ENCODE data around the gene WDR41. TPM values are rescaled to one million over a fixed set of nuclear protein-coding genes. Genes with fewer than 3 reads are reported as not detected.
A peak's percentile ranks its signal among the peaks of the same experiment; 100 is the strongest.

The WDR41 gene
- total RNA-seq, 1 experiment from 2014 or later, result 43.6 TPM

- H4K8ac ChIP-seq (replicated peaks; ENCODE audit: insufficient read length, low read depth, low read length), result no peak overlapping the region
Observed at GRCh38 chr5:77424921-77425320, 67.2 kb downstream of the WDR41 start.

More at GRCh38 chr5:77424921-77425320, 67.2 kb downstream of the WDR41 start:
- no peaks in the 10 kb centered on the region for H3K36me3 Mint-ChIP-seq (ENCODE audit: insufficient read depth in 1 of 3, low read depth in 3 of 3)
- no peaks in the 10 kb centered on the region for H3K79me2 ChIP-seq (ENCODE audit: insufficient read depth, low read length)
- no peaks in the 10 kb centered on the region; a peak in 1 of 5 replicates for H3K9me3 Mint-ChIP-seq
- H3K27ac ChIP-seq (ENCODE audit: insufficient read length, low read depth, low read length), result no peak overlapping the region
- H2BK120ac ChIP-seq (ENCODE audit: low read depth, low read length, poor library complexity, severe bottlenecking), result no peak overlapping the region
- WGBS (ENCODE audit: extremely low coverage, insufficient read length, low lambda C conversion rate), result no CpG with 5 or more reads among the region's 2 CpGs
- H3K27ac Mint-ChIP-seq, result peak overlapping the region in 1 of 3 experiments; percentile 72; a peak in 1 of 7 replicates
- H3K4me3 Mint-ChIP-seq, result no peak overlapping the region
- no peaks in the 10 kb centered on the region for H3K79me1 ChIP-seq (ENCODE audit: insufficient read depth, low read depth, low read length, poor library complexity, severe bottlenecking)
- H3K14ac ChIP-seq (ENCODE audit: insufficient read depth, low read length), result no peak overlapping the region
- DNase-seq, result no peak
- H2BK12ac ChIP-seq (ENCODE audit: insufficient read length, low read depth, low read length), result no peak overlapping the region
- H4K20me1 ChIP-seq (ENCODE audit: control insufficient read depth, insufficient read depth, insufficient read length), result no peaks in the 10 kb centered on the region
- H4K5ac ChIP-seq (ENCODE audit: insufficient read length, low read depth, low read length), result no peak overlapping the region
- H3K23ac ChIP-seq (ENCODE audit: insufficient read length, low read depth, low read length), result no peak overlapping the region
- no peaks in the 10 kb centered on the region for H3K27me3 Mint-ChIP-seq (ENCODE audit: low read depth)
- H3K27me3 ChIP-seq (ENCODE audit: insufficient read depth, low read length), result no peaks in the 10 kb centered on the region
- H2AFZ ChIP-seq (ENCODE audit: low read length), result no peak overlapping the region
- H2AK5ac ChIP-seq (ENCODE audit: insufficient read length, low read length), result no peak overlapping the region
- no peak overlapping the region for H2BK5ac ChIP-seq (ENCODE audit: insufficient read length, low read length)
- H2BK20ac ChIP-seq (ENCODE audit: low read depth, low read length, poor library complexity, severe bottlenecking), result no peak overlapping the region
- H2BK15ac ChIP-seq (ENCODE audit: low read depth, low read length), result no peak overlapping the region
- H3K23me2 ChIP-seq (ENCODE audit: insufficient read length, low read depth, low read length, poor library complexity, severe bottlenecking), result no peaks in the 10 kb centered on the region
- H3K4me1 Mint-ChIP-seq, result peaks cover 0 to 4% of the 10 kb centered on the region in 2 experiments; a peak in 1 of 4 replicates
- H4K91ac ChIP-seq (ENCODE audit: insufficient read length, low read depth, low read length), result no peak overlapping the region
- H3K4ac ChIP-seq (ENCODE audit: low read depth, low read length), result no peak overlapping the region
- H3T11ph ChIP-seq (ENCODE audit: low read length), result no peak overlapping the region
- TF ChIP-seq CTCF (conservative IDR thresholded peaks at IDR 0.05), result no peak
- H3K4me2 ChIP-seq (ENCODE audit: insufficient read depth, insufficient read length, low read length), result no peak overlapping the region
- no peaks in the 10 kb centered on the region for H3K9me3 ChIP-seq (ENCODE audit: control insufficient read depth, low read depth, low read length)
- no peak overlapping the region for H3K9ac ChIP-seq (ENCODE audit: extremely low read depth, insufficient read length, low read length)
- H3K18ac ChIP-seq (ENCODE audit: insufficient read length, low read depth, low read length), result no peak overlapping the region
- no peak overlapping the region for H3K56ac ChIP-seq (ENCODE audit: insufficient read length, low read depth, low read length)
- H3K4me1 ChIP-seq (ENCODE audit: insufficient read depth, low read length), result no peaks in the 10 kb centered on the region
